Fibroblast of the aortic adventitia (primary cell): Measurements from ENCODE around the gene ARHGAP12. TPM values are rescaled to one million over a fixed set of nuclear protein-coding genes. Genes with fewer than 3 reads are reported as not detected.
A peak's percentile ranks its signal among the peaks of the same experiment; 100 is the strongest.
"Not testable (repeated sequence)": the region's sequence is repeated elsewhere in the genome, so short reads cannot be mapped to it uniquely, and the experiment has no call there.

Experiments used
- DNase-seq: peaks from one replicate; pipeline ENCODE4 v3.0.0-alpha.2; 2010; ENCODE audit warnings: low read depth
- H3K4me3 ChIP-seq: 2 replicates; pipeline ENCODE4 v1.5.1; 2011; ENCODE audit warnings: low read depth, mild to moderate bottlenecking, control low read depth, low read length, moderate library complexity
- CTCF ChIP-seq: IDR thresholded peaks from 2 replicates; pipeline ENCODE4 v1.5.1; 2011; ENCODE audit warnings: mild to moderate bottlenecking, low read length, control low read depth, inconsistent platforms; ENCODE audit not compliant: insufficient read depth
- total RNA-seq: library from RNA; depleted of rRNA; stranded (reverse); fragments of >200 nt; gene quantifications from 2 replicates; pipeline ENCODE4 v1.2.3, GENCODE V29; 2012; ENCODE audit warnings: low replicate concordance

Gene ARHGAP12
- total RNA-seq, 1 donor = 77.9 TPM

- H3K4me3 ChIP-seq = no peak overlapping the region
- no peak for TF ChIP-seq CTCF
- DNase-seq = no peak
Observed at GRCh38 chr10:31902625-31903024, 26.0 kb downstream of the ARHGAP12 start.

- TF ChIP-seq CTCF = no peak
- H3K4me3 ChIP-seq = no peak overlapping the region
- peak; percentile 59 for DNase-seq
Observed at GRCh38 chr10:31897506-31897905, 31.1 kb downstream of the ARHGAP12 start.

GRCh38 chr10:31896968-31897384 lies 31.7 kb downstream of the ARHGAP12 start:
- TF ChIP-seq CTCF = no peak
- H3K4me3 ChIP-seq = no peak overlapping the region
- peak; percentile 94 for DNase-seq

- not testable (repeated sequence) for DNase-seq, H3K4me3 ChIP-seq
Observed at GRCh38 chr10:31895722-31896121, 32.9 kb downstream of the ARHGAP12 start.

GRCh38 chr10:31888442-31888841 lies 40.2 kb downstream of the ARHGAP12 start:
- TF ChIP-seq CTCF = no peak
- no peak for DNase-seq
- no peak overlapping the region for H3K4me3 ChIP-seq

GRCh38 chr10:31887850-31888249 lies 40.8 kb downstream of the ARHGAP12 start:
- no peak for DNase-seq
- TF ChIP-seq CTCF = no peak
- H3K4me3 ChIP-seq = no peak overlapping the region

- DNase-seq = no peak
- no peak for TF ChIP-seq CTCF
- no peak overlapping the region for H3K4me3 ChIP-seq
Observed at GRCh38 chr10:31886885-31887284, 41.7 kb downstream of the ARHGAP12 start.
